ENCODE results near the gene GTF3C5.
"Not testable (repeated sequence)": the region's sequence is repeated elsewhere in the genome, so short reads cannot be mapped to it uniquely, and the experiment has no call there.

The GTF3C5 gene

GRCh38 chr9:132991351-132992300 is 39.2 kb upstream of the GTF3C5 start:
- no peak for TF ChIP-seq CTCF (conservative IDR thresholded peaks at IDR 0.05; ENCODE audit: low read length)
- H3K4me3 ChIP-seq (ENCODE audit: low read length), result no peak overlapping the region
- no peak for DNase-seq (ENCODE audit: low read depth)

GRCh38 chr9:132993511-132993939 is 37.3 kb upstream of the GTF3C5 start:
- no peak for TF ChIP-seq CTCF (conservative IDR thresholded peaks at IDR 0.05; ENCODE audit: low read length)
- no peak for DNase-seq (ENCODE audit: low read depth)
- H3K4me3 ChIP-seq (ENCODE audit: low read length), result no peak overlapping the region

- DNase-seq (ENCODE audit: low read depth), result peak; percentile 64
- no peak overlapping the region for H3K4me3 ChIP-seq (ENCODE audit: low read length)
- TF ChIP-seq CTCF (conservative IDR thresholded peaks at IDR 0.05; ENCODE audit: low read length), result no peak
These were observed 36.2 kb upstream of the GTF3C5 start for GRCh38 chr9:132994410-132995120.

- TF ChIP-seq CTCF (conservative IDR thresholded peaks at IDR 0.05; ENCODE audit: low read length), result no peak
- no peak overlapping the region for H3K4me3 ChIP-seq (ENCODE audit: low read length)
- DNase-seq (ENCODE audit: low read depth), result no peak
These were observed 35.7 kb upstream of the GTF3C5 start for GRCh38 chr9:132995121-132995420.

- no peak for DNase-seq (ENCODE audit: low read depth)
- no peak for TF ChIP-seq CTCF (conservative IDR thresholded peaks at IDR 0.05; ENCODE audit: low read length)
- H3K4me3 ChIP-seq (ENCODE audit: low read length), result no peak overlapping the region
These were observed 34.9 kb upstream of the GTF3C5 start for GRCh38 chr9:132995879-132996278.

GRCh38 chr9:132996526-132996925 is 34.3 kb upstream of the GTF3C5 start:
- DNase-seq (ENCODE audit: low read depth), result no peak
- TF ChIP-seq CTCF (conservative IDR thresholded peaks at IDR 0.05; ENCODE audit: low read length), result no peak
- no peak overlapping the region for H3K4me3 ChIP-seq (ENCODE audit: low read length)

- peak; percentile 60 for DNase-seq (ENCODE audit: low read depth)
- no peak for TF ChIP-seq CTCF (conservative IDR thresholded peaks at IDR 0.05; ENCODE audit: low read length)
- H3K4me3 ChIP-seq (ENCODE audit: low read length), result no peak overlapping the region
These were observed 33.2 kb upstream of the GTF3C5 start for GRCh38 chr9:132997591-132997990.

- DNase-seq (ENCODE audit: low read depth); H3K4me3 ChIP-seq (ENCODE audit: low read length): not testable (repeated sequence)
These were observed 32.6 kb upstream of the GTF3C5 start for GRCh38 chr9:132998221-132998620.
